ENCODE measurements around the gene PXDC1. TPM values are rescaled to one million over a fixed set of nuclear protein-coding genes. Genes with fewer than 3 reads are reported as not detected.
A peak's percentile ranks its signal among the peaks of the same experiment; 100 is the strongest.

The PXDC1 gene
- total RNA-seq = 100 to 1,000 TPM; 406 to 488 TPM

GRCh38 chr6:3751077-3751729 is at the start of gene PXDC1:
Gene PXDC1, minus strand, starts transcription at chr6:3751713. Its CDS starts 182 bp downstream, at chr6:3751531.
- peak within 1 kb of the TSS; percentile 94 for H3K4me3 ChIP-seq
- no peaks in the 10 kb centered on the region for H3K27me3 ChIP-seq (replicated peaks; ENCODE audit: insufficient read depth)
- H3K4me1 ChIP-seq (ENCODE audit: control insufficient read depth in 1 of 2, low read depth in 2 of 2) = peaks cover 14 to 27% of the 10 kb centered on the region in 2 donors
- no peak for TF ChIP-seq CTCF (IDR thresholded peaks at IDR 0.05)
- H3K9me3 ChIP-seq = no peaks in the 10 kb centered on the region
- DNase-seq (ENCODE audit: low spot score) (no peak), ATAC-seq (ENCODE audit: insufficient number of reproducible peaks, low FRiP score, low read depth) (peak; percentile 3)
- peak within 1 kb of the TSS; percentile 97 to 100 for H3K27ac ChIP-seq
- peaks cover 4% of the 10 kb centered on the region for H3K36me3 ChIP-seq

- Histone ChIP-seq H3K27ac (peak overlapping the region; percentile 80 to 94), H3K4me3 (no peak overlapping the region), H3K4me1 (ENCODE audit: control insufficient read depth in 1 of 2, low read depth in 2 of 2) (peaks cover 27 to 64% of the 10 kb centered on the region in 2 donors), H3K27me3 (replicated peaks; ENCODE audit: insufficient read depth) (no peaks in the 10 kb centered on the region), H3K36me3 (no peaks in the 10 kb centered on the region), H3K9me3 (no peaks in the 10 kb centered on the region)
- DNase-seq (ENCODE audit: low spot score) = no peak
- no peak for ATAC-seq (ENCODE audit: insufficient number of reproducible peaks, low FRiP score, low read depth)
- TF ChIP-seq CTCF (IDR thresholded peaks at IDR 0.05) = no peak
These were observed 49.5 kb upstream of the PXDC1 start for GRCh38 chr6:3800850-3801591.

GRCh38 chr6:3799719-3800118 is 48.2 kb upstream of the PXDC1 start:
- TF ChIP-seq CTCF (IDR thresholded peaks at IDR 0.05) = no peak
- H3K9me3 ChIP-seq = no peaks in the 10 kb centered on the region
- no peak for ATAC-seq (ENCODE audit: insufficient number of reproducible peaks, low FRiP score, low read depth)
- DNase-seq (ENCODE audit: low spot score) = no peak
- no peak overlapping the region for H3K4me3 ChIP-seq
- no peak overlapping the region for H3K27ac ChIP-seq
- H3K36me3 ChIP-seq = no peaks in the 10 kb centered on the region
- no peaks in the 10 kb centered on the region for H3K27me3 ChIP-seq (replicated peaks; ENCODE audit: insufficient read depth)
- peaks cover 18 to 53% of the 10 kb centered on the region in 2 donors for H3K4me1 ChIP-seq (ENCODE audit: control insufficient read depth in 1 of 2, low read depth in 2 of 2)

- Histone ChIP-seq H3K27ac (peak overlapping the region; percentile 15 to 42), H3K4me3 (no peak overlapping the region), H3K4me1 (ENCODE audit: control insufficient read depth in 1 of 2, low read depth in 2 of 2) (peaks cover 13 to 41% of the 10 kb centered on the region in 2 donors), H3K9me3 (no peaks in the 10 kb centered on the region), H3K27me3 (replicated peaks; ENCODE audit: insufficient read depth) (no peaks in the 10 kb centered on the region), H3K36me3 (no peaks in the 10 kb centered on the region)
- DNase-seq (ENCODE audit: low spot score) (no peak), ATAC-seq (ENCODE audit: insufficient number of reproducible peaks, low FRiP score, low read depth) (no peak)
- TF ChIP-seq CTCF (IDR thresholded peaks at IDR 0.05) = no peak
These were observed 46.8 kb upstream of the PXDC1 start for GRCh38 chr6:3798055-3798919.
